Osteoblast (primary cell): ENCODE data around the gene NOL3. TPM values are rescaled to one million over a fixed set of nuclear protein-coding genes. Genes with fewer than 3 reads are reported as not detected.

Experiments used
- DNase-seq: peaks from one replicate; pipeline ENCODE4 v3.0.0; 2011; ENCODE audit warnings: low spot score, mixed read lengths; ENCODE audit not compliant: insufficient read length; ENCODE audit errors: missing footprints
- H2AFZ ChIP-seq: 2 replicates; pipeline ENCODE4 v1.6.0; 2011; ENCODE audit warnings: mild to moderate bottlenecking, low read length
- H3K27ac ChIP-seq: 2 replicates; pipeline ENCODE4 v1.5.1; 2011; ENCODE audit warnings: mild to moderate bottlenecking, low read depth, low read length, moderate library complexity
- H3K27me3 ChIP-seq: 2 replicates; pipeline ENCODE4 v1.6.0; 2012; ENCODE audit warnings: mild to moderate bottlenecking, control low read depth, inconsistent platforms, low read length, moderate library complexity; ENCODE audit not compliant: insufficient read depth
- H3K36me3 ChIP-seq: 2 replicates; pipeline ENCODE4 v1.5.1; 2011; ENCODE audit warnings: mild to moderate bottlenecking, low read length, control low read depth, moderate library complexity; ENCODE audit not compliant: insufficient read depth
- H3K4me1 ChIP-seq: 2 replicates; pipeline ENCODE4 v1.5.1; 2011; ENCODE audit warnings: mild to moderate bottlenecking, low read length, control low read depth, moderate library complexity; ENCODE audit not compliant: insufficient read depth
- H3K4me2 ChIP-seq: 2 replicates; pipeline ENCODE4 v1.6.0; 2011; ENCODE audit warnings: mild to moderate bottlenecking, low read length; ENCODE audit not compliant: insufficient read depth
- H3K4me3 ChIP-seq: fragments of 200-600 bp; sonication (generic); 3 replicates; pipeline ENCODE4 v1.5.1; 2012; ENCODE audit warnings: mild to moderate bottlenecking, low read length, inconsistent platforms; ENCODE audit not compliant: insufficient read depth
- H3K79me2 ChIP-seq: 2 replicates; pipeline ENCODE4 v1.6.0; 2012; ENCODE audit warnings: mild to moderate bottlenecking, low read length, control low read depth, inconsistent platforms; ENCODE audit not compliant: insufficient read depth
- H3K9me3 ChIP-seq: 2 replicates; pipeline ENCODE4 v1.5.1; 2011; ENCODE audit warnings: low read depth, low read length, control low read depth
- H4K20me1 ChIP-seq: 2 replicates; pipeline ENCODE4 v1.6.0; 2012; ENCODE audit warnings: mild to moderate bottlenecking, low read length, control low read depth; ENCODE audit not compliant: insufficient read depth
- CTCF ChIP-seq: IDR thresholded peaks from 2 replicates; pipeline ENCODE4 v1.5.1; 2011; ENCODE audit warnings: mild to moderate bottlenecking, low read depth, low read length, moderate library complexity; ENCODE audit errors: extremely low read depth
- total RNA-seq: library from RNA; depleted of rRNA; stranded (reverse); fragments of >200 nt; gene quantifications from 2 replicates; pipeline ENCODE4 v1.2.3, GENCODE V29; 2012

The NOL3 gene
- total RNA-seq, 1 donor, result 10.9 TPM

GRCh38 chr16:67150047-67150832 lies 20.1 kb upstream of the NOL3 start:
- Histone ChIP-seq H3K36me3 (peaks cover 42% of the 10 kb centered on the region), H3K27ac (peak overlapping the region; percentile 78), H3K9me3 (no peaks in the 10 kb centered on the region), H3K4me2 (peak overlapping the region; percentile 74), H3K4me1 (peaks cover 5% of the 10 kb centered on the region), H3K27me3 (no peaks in the 10 kb centered on the region), H3K79me2 (peaks cover 9% of the 10 kb centered on the region), H3K4me3 (peak overlapping the region; percentile 89), H4K20me1 (peaks cover 19% of the 10 kb centered on the region), H2AFZ (peak overlapping the region; percentile 80)
- TF ChIP-seq CTCF, result peak; percentile 4
- peak; percentile 99 for DNase-seq

DNA sequence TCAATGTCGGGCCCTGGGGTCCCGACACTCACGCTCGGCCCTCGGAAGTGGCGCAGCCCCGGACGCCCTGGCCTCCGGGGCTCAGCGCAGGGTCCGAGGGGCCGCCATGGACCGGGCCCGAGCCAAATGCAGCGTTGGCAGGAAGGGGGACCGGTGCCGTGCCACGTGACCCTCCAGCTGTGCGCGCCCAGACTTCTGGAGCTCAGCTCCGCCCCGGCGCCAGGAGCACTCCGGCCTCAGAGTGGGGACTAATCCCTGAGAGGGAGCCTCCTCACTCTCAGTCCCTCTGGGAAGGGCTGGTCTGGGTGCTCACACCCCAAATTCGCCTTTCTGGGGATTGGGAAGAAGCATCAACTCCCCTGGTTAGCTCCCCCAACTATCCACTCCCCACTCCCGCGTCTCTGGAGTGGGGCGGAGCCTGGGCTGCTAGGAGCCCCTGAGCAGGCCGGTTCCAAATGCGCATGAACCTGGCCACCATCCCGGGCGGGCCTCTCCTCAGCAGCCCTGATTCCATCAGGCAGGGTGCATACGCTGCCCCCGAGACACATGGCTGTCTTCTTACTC lies 19.4 kb upstream of the NOL3 start, which contains the start of gene B3GNT9:
Gene B3GNT9, minus strand, starts transcription at position 166 of the 564 bp plus-strand sequence. CDS start 513 bp downstream, outside the sequence.
- no peak for TF ChIP-seq CTCF
- Histone ChIP-seq H3K27ac (peak within 1 kb of the TSS; percentile 78), H3K79me2 (peaks cover 9% of the 10 kb centered on the region), H3K4me1 (peaks cover 5% of the 10 kb centered on the region), H2AFZ (peak within 1 kb of the TSS; percentile 80), H3K27me3 (no peaks in the 10 kb centered on the region), H3K9me3 (no peaks in the 10 kb centered on the region), H3K36me3 (peaks cover 39% of the 10 kb centered on the region), H3K4me2 (peak within 1 kb of the TSS; percentile 74), H3K4me3 (peak within 1 kb of the TSS; percentile 89), H4K20me1 (peaks cover 24% of the 10 kb centered on the region)
- peak; percentile 100 for DNase-seq

DNA sequence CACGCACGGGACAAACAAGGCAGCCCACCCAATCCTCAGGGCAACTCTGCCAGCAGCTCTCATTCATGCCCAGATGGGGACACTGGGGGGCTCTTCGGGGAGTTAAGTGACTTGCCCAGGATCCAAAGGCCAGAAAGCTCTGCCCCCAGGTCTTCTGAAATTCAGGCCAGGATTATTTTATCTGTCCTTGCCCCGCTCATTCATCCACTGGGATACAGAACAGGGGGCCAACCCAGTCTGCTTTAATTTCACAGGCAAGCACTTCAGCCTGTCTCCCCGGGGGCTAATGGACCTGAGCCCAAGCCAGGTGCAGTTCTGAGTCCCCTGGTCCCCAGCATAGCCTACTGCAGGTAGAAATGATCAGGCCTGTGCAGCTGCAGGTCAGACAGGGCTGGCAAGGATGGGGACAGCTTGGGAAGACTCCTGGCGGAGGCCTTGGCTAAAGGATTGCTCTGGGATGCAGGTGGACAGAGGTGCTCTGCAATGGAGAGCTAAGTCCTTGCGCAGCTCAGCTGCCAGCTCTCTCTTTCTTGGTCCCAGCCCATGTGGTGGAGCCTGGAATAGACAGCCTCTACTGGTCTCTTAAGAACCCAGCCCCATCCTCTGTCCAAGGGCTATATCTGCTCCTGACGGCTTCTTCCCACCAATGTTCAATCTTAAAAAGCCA lies 18.8 kb upstream of the NOL3 start:
- H2AFZ ChIP-seq, result peak overlapping the region; percentile 80
- TF ChIP-seq CTCF, result no peak

More for the DNA sequence above, 18.8 kb upstream of the NOL3 start:
- peak; percentile 92 for DNase-seq
- H3K27me3 ChIP-seq, result no peaks in the 10 kb centered on the region
- peak overlapping the region; percentile 74 for H3K4me2 ChIP-seq
- peaks cover 30% of the 10 kb centered on the region for H4K20me1 ChIP-seq
- H3K27ac ChIP-seq, result peak overlapping the region; percentile 78
- peaks cover 35% of the 10 kb centered on the region for H3K36me3 ChIP-seq
- H3K4me1 ChIP-seq, result peaks cover 5% of the 10 kb centered on the region
- peaks cover 9% of the 10 kb centered on the region for H3K79me2 ChIP-seq
- peak overlapping the region; percentile 89 for H3K4me3 ChIP-seq
- H3K9me3 ChIP-seq, result no peaks in the 10 kb centered on the region
